Mononuclear cell (primary cell): ENCODE data around the gene ZNF586. TPM values are rescaled to one million over a fixed set of nuclear protein-coding genes. Genes with fewer than 3 reads are reported as not detected.
"Not testable (repeated sequence)": the region's sequence is repeated elsewhere in the genome, so short reads cannot be mapped to it uniquely, and the experiment has no call there.

Source experiments
- H3K27me3 ChIP-seq: 2 replicates; pipeline ENCODE4 v1.6.0; 2011; ENCODE audit warnings: low read length, control low read depth; ENCODE audit not compliant: insufficient read depth
- H3K4me1 ChIP-seq: 2 replicates; pipeline ENCODE4 v1.5.1; 2011; ENCODE audit warnings: mild to moderate bottlenecking, low read length, control low read depth; ENCODE audit not compliant: insufficient read depth
- H3K4me3 ChIP-seq: 2 replicates; pipeline ENCODE4 v1.5.1; 2011; ENCODE audit warnings: mild to moderate bottlenecking, low read length, moderate library complexity
- H3K9me3 ChIP-seq: 2 replicates; pipeline ENCODE4 v1.5.1; 2011; ENCODE audit warnings: low read depth, mild to moderate bottlenecking, control low read depth, low read length
- total RNA-seq: library from RNA; depleted of rRNA; stranded (reverse); fragments of >200 nt; gene quantifications from one replicate; pipeline ENCODE4 v1.2.3, GENCODE V29; 2012

ZNF586 gene
- total RNA-seq, 1 donor = 56.8 TPM

DNA sequence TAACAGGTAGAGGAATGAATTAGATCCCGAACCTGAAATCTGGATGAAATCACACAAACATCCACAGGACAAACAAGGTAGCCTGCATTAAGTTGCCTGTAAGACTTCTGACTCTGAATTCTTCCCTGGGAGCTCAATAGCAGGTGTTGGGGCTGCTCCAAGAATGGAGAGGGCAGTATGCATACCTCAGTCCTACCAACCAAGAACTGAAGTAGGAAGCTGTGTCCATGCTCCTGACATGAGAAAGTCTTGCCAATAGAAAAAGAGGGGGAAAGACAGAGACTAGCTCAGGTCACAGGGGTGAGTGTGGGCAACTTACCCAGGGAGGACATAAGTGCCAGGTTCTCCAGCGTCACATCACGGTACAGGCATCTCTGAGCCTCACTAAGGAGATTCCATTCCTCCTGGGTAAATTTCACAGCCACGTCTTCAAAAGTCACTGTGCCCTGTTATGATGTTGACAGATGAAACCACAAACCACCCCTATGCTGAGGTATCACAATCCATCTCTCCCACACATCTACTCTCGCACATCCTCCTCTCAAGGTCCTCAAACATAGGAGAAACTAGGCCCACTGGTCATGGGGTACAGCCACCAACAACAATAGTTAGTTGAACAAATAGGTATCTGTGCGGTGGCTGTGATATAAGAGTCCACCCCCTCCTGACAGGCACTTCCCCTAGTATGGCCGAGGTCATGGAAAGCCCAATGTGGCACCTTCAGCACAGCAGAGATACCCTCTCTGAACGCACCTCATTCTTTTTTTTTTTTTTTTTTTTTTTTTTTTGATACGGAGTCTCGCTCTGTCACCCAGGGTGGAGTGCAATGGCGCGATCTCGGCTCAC, 43.7 kb downstream of the ZNF586 start:
- H3K27me3 ChIP-seq, H3K4me3 ChIP-seq, H3K9me3 ChIP-seq: not testable (repeated sequence)
- peaks cover 33% of the 10 kb centered on the region for H3K4me1 ChIP-seq

DNA sequence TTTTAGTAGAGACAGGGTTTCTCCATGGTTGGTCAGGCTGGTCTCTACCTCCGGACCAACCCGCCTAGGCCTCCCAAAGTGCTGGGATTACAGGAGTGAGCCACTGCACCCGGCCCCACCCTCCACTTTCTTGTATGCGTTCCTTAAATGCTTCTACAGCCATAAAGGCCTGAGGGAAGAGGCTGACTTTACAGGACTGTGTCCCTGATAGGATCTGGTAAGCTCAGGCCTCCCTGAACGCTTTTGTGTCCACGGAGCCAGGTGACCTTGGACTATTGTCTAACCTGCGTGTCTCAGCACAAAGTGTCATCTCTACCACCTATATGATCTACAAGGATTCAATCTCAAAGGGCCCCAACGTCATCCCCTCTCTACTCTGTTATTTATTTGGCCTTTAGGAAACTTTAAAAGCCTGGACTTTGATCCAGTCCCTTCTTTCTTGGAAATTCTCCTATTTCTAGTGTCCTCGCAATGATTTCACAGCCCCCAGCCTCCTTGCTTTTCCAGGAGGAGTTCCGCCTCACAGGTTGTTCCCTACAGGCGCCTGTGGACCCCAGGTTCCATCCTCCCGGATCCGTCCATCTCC, 44.5 kb downstream of the ZNF586 start:
- Histone ChIP-seq H3K9me3 (no peaks in the 10 kb centered on the region), H3K4me1 (peaks cover 39% of the 10 kb centered on the region), H3K4me3 (peak overlapping the region; percentile 59), H3K27me3 (no peaks in the 10 kb centered on the region)

DNA sequence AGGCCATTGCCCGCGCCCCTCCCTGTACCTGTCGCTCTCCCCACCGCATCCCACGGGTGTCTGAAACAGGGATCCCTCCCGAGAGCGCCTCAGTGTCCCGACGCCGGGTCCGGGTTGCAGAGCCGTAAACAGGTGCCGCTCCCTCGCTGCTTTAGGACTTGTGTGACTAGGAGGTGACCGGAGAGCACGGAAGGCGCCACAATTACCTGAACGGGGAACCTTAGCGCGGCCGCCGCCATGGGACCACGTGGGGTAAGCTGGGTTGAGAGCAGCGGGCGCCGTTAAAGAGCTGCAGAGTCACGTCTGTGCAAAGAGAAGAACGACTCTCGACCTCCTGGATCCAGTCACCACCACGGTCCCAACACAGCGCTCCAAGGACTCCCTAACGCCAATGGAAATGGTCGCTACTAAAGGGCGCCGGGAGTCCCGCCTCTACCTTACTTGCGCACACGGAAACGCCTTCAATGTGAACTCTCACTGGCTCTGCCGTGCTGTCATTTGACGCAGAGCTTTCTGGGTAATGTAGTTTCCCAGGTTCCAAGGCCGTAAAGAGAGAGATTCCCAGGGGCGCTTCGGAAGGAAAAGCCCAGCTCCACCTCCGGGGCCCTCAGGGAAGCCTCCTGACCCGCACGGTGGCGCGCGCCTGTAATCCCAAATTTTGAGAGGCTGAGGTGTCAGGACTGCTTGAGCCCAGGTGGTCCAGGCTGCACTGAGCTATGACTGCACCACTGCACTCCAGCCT, 45.2 kb downstream of the ZNF586 start, which contains the start of gene ZNF552:
ZNF552 (minus strand) TSS at position 409 of the 742 bp plus-strand sequence; CDS start at position 239, 170 bp downstream.
- peak within 1 kb of the TSS; percentile 59 for H3K4me3 ChIP-seq
- no peaks in the 10 kb centered on the region for H3K9me3 ChIP-seq
- H3K27me3 ChIP-seq = no peaks in the 10 kb centered on the region
- H3K4me1 ChIP-seq = peaks cover 39% of the 10 kb centered on the region

DNA sequence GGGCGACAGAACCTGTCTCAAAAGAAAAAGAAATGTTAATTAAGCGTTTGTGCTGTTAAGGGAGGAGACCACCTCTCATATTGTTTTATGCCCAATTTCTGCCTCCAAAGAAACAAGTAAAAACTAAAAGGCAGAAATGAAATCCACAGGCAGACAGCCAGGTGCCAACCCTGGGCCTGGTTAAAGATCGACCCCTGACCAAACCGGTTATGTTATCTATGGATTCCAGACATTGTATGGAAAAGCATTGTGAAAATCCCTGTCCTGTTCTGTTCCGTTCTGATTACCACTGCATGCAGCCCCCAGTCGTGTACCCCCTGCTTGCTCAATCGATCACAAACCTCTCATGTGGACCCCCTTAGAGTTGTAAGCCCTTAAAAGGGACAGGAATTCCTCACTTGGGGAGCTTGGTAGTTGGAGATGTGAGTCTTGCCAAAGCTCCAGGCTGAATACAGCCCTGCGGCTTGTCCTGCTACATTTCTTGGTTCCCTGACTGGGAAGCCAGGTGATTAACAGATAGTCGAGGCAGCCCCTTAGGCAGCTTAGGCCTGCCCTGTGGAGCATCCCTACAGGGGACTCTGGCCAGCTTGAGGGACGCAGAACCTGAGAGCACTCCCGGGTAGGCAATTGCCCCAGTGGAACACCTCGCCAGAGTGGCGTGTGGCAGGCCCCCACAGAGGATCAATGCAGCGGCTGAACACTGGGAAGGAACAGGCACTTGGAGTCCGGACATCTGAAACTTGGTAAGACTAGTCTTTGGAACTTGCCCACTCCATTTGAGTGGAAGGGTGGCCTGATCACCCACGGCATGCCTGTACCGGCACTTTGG, 46.0 kb downstream of the ZNF586 start:
- Histone ChIP-seq H3K9me3 (no peaks in the 10 kb centered on the region), H3K4me3 (peak overlapping the region; percentile 59), H3K4me1 (peaks cover 44% of the 10 kb centered on the region), H3K27me3 (no peaks in the 10 kb centered on the region)

DNA sequence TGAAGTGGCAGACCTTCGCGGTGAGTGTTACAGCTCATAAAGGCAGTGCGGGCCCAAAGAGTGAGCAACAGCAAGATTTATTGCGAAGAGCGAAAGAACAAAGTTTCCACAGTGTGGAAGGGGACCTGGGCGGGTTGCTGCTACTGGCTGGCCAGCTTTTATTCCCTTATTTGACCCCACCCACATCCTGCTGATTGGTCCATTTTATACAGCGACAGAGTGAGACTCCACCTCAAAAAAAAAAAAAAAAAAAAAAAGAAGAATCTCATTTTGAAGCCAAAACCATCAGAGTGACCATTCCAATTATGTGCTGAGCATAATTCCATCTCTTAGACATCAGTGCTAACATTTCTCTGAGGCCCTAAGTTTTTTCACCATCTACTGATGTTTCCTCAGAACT, 47.2 kb downstream of the ZNF586 start:
- Histone ChIP-seq H3K27me3 (no peaks in the 10 kb centered on the region), H3K9me3 (no peaks in the 10 kb centered on the region), H3K4me1 (peaks cover 50% of the 10 kb centered on the region), H3K4me3 (no peak overlapping the region)

DNA sequence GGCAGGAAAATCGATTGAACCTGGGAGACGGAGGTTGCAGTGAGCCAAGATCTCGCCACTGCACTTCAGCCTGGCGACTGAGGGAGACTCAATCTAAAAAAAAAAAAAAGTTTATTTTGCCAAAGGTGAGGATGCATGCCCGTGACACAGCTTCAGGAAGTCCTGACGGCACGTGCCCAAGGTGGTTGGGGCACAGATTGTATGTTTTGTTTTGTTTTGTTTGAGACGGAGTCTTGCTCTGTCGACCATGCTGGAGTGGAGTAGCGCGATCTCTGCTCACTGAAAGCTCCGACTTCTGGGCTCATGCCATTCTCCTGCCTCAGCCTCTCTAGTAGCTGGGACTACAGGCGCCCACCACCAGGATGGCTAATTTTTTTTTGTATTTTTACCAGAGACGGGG, 48.5 kb downstream of the ZNF586 start:
- no peak overlapping the region for H3K4me3 ChIP-seq
- H3K9me3 ChIP-seq = no peaks in the 10 kb centered on the region
- H3K27me3 ChIP-seq = no peaks in the 10 kb centered on the region
- peaks cover 38% of the 10 kb centered on the region for H3K4me1 ChIP-seq

DNA sequence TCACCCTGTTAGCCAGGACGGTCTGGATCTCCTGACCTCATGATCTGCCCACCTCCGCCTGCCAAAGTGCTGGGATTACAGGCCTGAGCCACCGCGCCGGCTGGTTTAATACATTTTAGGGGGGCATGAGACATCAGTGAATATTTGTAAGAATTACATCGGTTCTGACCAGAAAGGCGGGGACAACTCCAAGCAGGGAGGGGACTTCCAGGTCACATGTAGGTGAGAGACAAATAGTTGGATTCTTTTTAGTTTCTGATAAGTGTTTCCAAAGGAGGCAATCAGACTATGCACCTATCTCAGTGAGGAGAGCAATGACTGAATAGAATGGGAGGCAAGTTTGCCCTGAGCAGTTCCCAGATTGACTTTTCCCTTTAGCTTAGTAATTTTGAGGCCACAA, 48.9 kb downstream of the ZNF586 start:
- peaks cover 34% of the 10 kb centered on the region for H3K4me1 ChIP-seq
- H3K4me3 ChIP-seq = no peak overlapping the region
- H3K27me3 ChIP-seq = no peaks in the 10 kb centered on the region

DNA sequence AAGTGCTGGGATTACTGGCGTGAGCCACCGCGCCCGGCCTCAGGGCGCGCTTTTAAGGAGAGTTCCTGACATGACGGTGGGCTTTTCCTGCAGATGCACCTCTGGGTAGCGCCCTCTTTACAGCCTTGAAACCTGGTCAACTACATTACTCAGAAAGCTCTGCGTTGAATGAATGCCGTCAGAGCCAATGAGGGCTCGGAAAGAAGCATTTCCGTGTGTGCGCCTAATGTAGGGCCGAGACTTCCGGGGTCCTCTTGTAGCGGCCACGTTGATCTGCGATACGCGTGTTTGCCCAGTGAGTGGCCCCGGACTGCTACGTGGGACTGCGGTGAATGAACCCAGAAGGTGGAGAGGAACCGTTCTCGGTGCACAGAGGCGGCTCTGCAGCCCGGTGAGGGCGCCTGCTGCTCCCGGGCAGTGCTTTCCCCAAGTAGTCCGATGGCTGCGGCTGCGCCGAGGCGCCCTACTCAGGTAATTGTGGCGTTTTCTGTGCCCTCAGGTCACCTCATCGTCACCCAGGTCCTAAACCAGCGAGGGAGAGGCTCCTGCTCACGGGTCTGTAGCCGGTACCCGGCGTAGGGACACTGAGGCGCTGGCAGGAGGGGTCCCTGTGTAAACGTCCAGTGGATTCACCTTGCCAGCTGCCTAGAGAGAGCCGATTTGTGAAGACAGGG, 50.1 kb downstream of the ZNF586 start:
- H3K27me3 ChIP-seq = no peaks in the 10 kb centered on the region
- peak overlapping the region; percentile 71 for H3K4me3 ChIP-seq
- peaks cover 24% of the 10 kb centered on the region for H3K4me1 ChIP-seq
- H3K9me3 ChIP-seq = no peaks in the 10 kb centered on the region

More for the DNA sequence above, 48.9 kb downstream of the ZNF586 start:
- H3K9me3 ChIP-seq = no peaks in the 10 kb centered on the region

DNA sequence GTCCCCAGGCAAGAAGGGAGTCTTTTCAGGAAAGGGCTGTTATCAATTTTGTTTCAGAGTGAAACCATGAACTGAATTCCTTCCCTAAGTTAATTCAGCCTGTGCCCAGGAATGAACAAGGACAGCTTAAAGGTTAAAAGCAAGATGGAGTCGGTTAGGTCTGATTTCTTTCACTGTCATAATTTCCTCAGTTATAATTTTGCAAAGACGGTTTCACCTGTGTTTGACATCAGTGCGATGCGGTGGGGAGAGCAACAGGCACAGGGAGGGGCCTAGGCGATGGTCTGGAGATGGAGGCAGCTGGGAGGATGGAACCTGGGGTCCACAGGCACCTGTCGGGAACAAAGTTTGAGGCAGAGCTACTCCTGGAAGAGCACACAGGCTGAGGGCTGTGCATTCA, 51.1 kb downstream of the ZNF586 start:
- H3K27me3 ChIP-seq = no peaks in the 10 kb centered on the region
- no peak overlapping the region for H3K4me3 ChIP-seq
- peaks cover 17% of the 10 kb centered on the region for H3K4me1 ChIP-seq
- H3K9me3 ChIP-seq = no peaks in the 10 kb centered on the region

DNA sequence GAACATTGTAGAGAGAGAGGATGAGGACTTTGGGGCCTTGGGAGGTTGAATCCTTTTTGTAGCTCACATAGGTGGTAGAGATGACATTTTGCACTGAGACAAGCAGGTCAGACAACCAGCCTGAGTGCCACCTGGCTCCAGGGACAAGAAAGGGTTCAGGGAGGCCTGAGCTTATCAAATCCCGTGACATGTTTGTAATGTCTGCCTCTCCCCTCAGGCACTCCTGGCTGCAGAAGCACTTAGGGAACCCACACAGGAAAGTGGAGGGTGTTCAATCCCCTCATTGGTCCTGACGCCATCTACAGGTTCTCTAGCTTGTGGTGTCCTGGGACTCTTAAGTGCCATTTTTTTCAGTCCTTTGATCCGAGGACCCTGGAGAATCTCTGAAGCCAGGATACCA, 51.6 kb downstream of the ZNF586 start:
- peaks cover 16% of the 10 kb centered on the region for H3K4me1 ChIP-seq
- H3K27me3 ChIP-seq, H3K4me3 ChIP-seq, H3K9me3 ChIP-seq: not testable (repeated sequence)

DNA sequence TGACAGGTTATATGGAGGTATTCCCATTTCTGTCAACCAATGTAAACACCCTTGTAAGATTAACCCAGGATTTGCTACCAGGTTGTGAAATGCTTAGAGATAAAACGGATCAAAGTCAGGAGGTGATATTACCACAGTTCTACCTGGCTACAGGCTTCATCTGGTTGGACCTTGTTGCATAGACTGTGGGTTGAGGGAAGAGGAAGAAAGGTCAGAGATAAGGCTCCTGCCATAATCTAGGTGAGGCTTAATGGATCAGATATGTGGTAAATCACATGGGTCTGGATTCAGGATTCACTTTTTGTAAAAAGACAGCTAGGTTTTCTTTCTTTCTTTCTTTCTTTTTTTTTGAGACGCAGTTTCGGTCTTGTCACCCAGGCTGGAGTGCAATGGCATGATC, 52.0 kb downstream of the ZNF586 start:
- not testable (repeated sequence) for H3K9me3 ChIP-seq, H3K27me3 ChIP-seq, H3K4me3 ChIP-seq
- H3K4me1 ChIP-seq = peaks cover 16% of the 10 kb centered on the region

DNA sequence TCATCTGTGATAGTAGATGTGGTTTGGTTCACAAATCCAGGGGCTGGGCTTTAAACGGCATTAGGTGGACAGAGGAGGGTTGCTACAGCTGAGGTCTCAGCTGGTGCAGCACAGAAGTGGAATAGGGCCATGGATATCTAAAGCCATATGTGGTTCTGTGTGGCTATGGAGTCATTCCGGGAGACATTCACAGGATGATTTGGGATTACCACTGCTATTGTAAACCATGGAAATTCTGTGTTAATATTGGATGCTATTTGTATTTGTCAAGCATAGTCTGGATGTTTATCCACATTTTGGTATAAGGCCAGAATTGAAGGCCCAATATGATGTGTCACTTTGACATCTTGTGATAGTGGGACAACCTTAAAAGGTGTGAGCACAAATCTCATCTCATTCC, 53.7 kb downstream of the ZNF586 start:
- H3K4me3 ChIP-seq, H3K9me3 ChIP-seq, H3K27me3 ChIP-seq: not testable (repeated sequence)
- peaks cover 16% of the 10 kb centered on the region for H3K4me1 ChIP-seq

DNA sequence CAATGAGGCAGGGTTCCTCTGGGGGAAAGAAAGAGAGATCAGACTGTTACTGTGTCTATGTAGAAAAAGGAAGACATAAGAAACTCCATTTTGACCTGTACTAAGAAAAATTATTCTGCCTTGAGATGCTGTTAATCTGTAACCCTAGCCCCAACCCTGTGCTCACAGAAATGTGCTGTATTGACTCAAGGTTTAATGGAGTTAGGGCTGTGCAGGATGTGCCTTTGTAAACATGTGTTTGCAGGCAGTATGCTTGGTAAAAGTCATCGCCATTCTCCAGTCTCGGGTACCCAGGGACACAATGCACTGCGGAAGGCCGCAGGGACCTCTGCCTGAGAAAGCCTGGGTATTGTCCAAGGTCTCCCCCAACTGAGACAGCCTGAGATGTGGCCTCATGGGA, 54.1 kb downstream of the ZNF586 start:
- H3K4me3 ChIP-seq, H3K27me3 ChIP-seq, H3K9me3 ChIP-seq: not testable (repeated sequence)
- H3K4me1 ChIP-seq = peaks cover 14% of the 10 kb centered on the region

DNA sequence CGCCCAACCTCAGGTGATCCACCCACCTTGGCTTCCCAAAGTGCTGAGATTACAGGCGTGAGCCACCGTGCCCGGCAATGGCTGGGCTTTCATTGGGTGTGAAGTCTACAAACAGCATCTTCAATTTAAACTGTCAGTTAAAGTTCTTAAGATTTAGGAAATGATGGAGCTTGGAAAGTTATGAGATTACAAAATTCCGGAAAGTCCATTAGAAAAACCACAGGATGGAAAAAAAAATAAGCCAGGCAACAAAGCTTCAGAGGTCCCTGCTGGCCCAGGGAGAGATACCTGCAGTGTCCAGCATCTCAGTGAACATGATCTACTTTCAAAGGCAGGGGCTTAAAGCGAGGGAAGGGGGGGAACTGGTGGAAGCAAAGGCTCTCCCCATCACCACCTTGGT, 56.0 kb downstream of the ZNF586 start:
- H3K4me1 ChIP-seq = peaks cover 5% of the 10 kb centered on the region
- H3K4me3 ChIP-seq = no peak overlapping the region
- H3K9me3 ChIP-seq = no peaks in the 10 kb centered on the region
- H3K27me3 ChIP-seq = no peaks in the 10 kb centered on the region
